Neural cell (in vitro differentiated cells): ENCODE measurements around the gene GPAT3. TPM values are rescaled to one million over a fixed set of nuclear protein-coding genes. Genes with fewer than 3 reads are reported as not detected.

Source experiments
- H2AFZ ChIP-seq: fragments of 200-600, 300-800 bp; sonication (generic), shearing (Covaris generic); 2 replicates; pipeline ENCODE4 v1.6.0; 2014; ENCODE audit warnings: low read depth, mild to moderate bottlenecking, antibody characterized with exemption, low read length, moderate library complexity
- H3F3A ChIP-seq: fragments of 200-600 bp; shearing (Covaris generic); 2 replicates; pipeline ENCODE4 v1.6.1; 2016; ENCODE audit warnings: mild to moderate bottlenecking, moderate library complexity, mixed read lengths, antibody characterized with exemption, low read length; ENCODE audit not compliant: insufficient read depth, poor library complexity, severe bottlenecking
- H3K27ac ChIP-seq: fragments of 200-600, 300-800 bp; sonication (generic), shearing (Covaris generic); 2 replicates; pipeline ENCODE4 v1.5.1; 2014; ENCODE audit warnings: mild to moderate bottlenecking, low read length, moderate library complexity
- H3K27me3 ChIP-seq: fragments of 300-800, 200-600 bp; sonication (generic), shearing (Covaris generic); 2 replicates; pipeline ENCODE4 v1.6.0; 2014; ENCODE audit warnings: mild to moderate bottlenecking, low read depth, low read length, moderate library complexity; ENCODE audit not compliant: insufficient read depth
- H3K36me3 ChIP-seq: fragments of 300-800, 200-600 bp; sonication (generic), shearing (Covaris generic); 2 replicates; pipeline ENCODE4 v1.5.1; 2014; ENCODE audit warnings: mild to moderate bottlenecking, antibody characterized with exemption, low read length, moderate library complexity; ENCODE audit not compliant: insufficient read depth
- H3K4me2 ChIP-seq: fragments of 300-800, 200-600 bp; sonication (generic), shearing (Covaris generic); 2 replicates; pipeline ENCODE4 v1.6.0; 2014; ENCODE audit warnings: mild to moderate bottlenecking, low read length
- H3K4me3 ChIP-seq: fragments of 300-800, 200-600 bp; sonication (generic), shearing (Covaris generic); 2 replicates; pipeline ENCODE4 v1.5.1; 2014; ENCODE audit warnings: mild to moderate bottlenecking, low read length, moderate library complexity
- H3K79me2 ChIP-seq: fragments of 200-600 bp; shearing (Covaris generic); replicated peaks from 2 replicates; pipeline ENCODE4 v1.6.0; 2014; ENCODE audit warnings: mild to moderate bottlenecking, low read length, moderate library complexity; ENCODE audit not compliant: insufficient read depth
- H3K9ac ChIP-seq: fragments of 300-800, 200-600 bp; sonication (generic), shearing (Covaris generic); 2 replicates; pipeline ENCODE4 v1.6.1; 2016; ENCODE audit warnings: mild to moderate bottlenecking, low read length, mixed read lengths
- H3K9me2 ChIP-seq: fragments of 200-600 bp; shearing (Covaris generic); 2 replicates; pipeline ENCODE4 v1.6.1; 2016; ENCODE audit warnings: mild to moderate bottlenecking, low read length, mixed read lengths; ENCODE audit not compliant: insufficient read depth
- H3K9me3 ChIP-seq: fragments of 200-600, 300-800 bp; sonication (generic), shearing (Covaris generic); 2 replicates; pipeline ENCODE4 v1.6.1; 2016; ENCODE audit warnings: mild to moderate bottlenecking, mixed run types, low read length, moderate library complexity, mixed read lengths
- H4K20me1 ChIP-seq: fragments of 200-600 bp; shearing (Covaris generic); 2 replicates; pipeline ENCODE4 v1.6.1; 2016; ENCODE audit warnings: mild to moderate bottlenecking, mixed run types; ENCODE audit not compliant: insufficient read depth
- EP300 ChIP-seq: fragments of 450-650 bp; conservative IDR thresholded peaks from 2 replicates; pipeline ENCODE4 v1.6.1; 2014; ENCODE audit warnings: antibody characterized with exemption, mild to moderate bottlenecking, moderate library complexity; ENCODE audit not compliant: poor library complexity, severe bottlenecking
- EZH2 ChIP-seq: fragments of 200-600, 300-800 bp; shearing (Covaris generic), sonication (generic); IDR thresholded peaks from 2 replicates; pipeline ENCODE4 v1.6.1; 2014; ENCODE audit warnings: antibody characterized with exemption, low read length, borderline replicate concordance, mild to moderate bottlenecking; ENCODE audit not compliant: insufficient read depth, poor library complexity, severe bottlenecking
- MXI1 ChIP-seq: fragments of 450-650 bp; conservative IDR thresholded peaks from 2 replicates; pipeline ENCODE4 v1.6.1; 2014; ENCODE audit warnings: antibody characterized with exemption, mild to moderate bottlenecking; ENCODE audit not compliant: poor library complexity, severe bottlenecking
- POLR2AphosphoS5 ChIP-seq: IDR thresholded peaks from 2 replicates; pipeline ENCODE4 v1.6.1; 2012
- RAD21 ChIP-seq: fragments of 450-650 bp; conservative IDR thresholded peaks from 2 replicates; pipeline ENCODE4 v1.6.1; 2014; ENCODE audit warnings: antibody characterized with exemption, mild to moderate bottlenecking, moderate library complexity
- SMC3 ChIP-seq: fragments of 450-650 bp; conservative IDR thresholded peaks from 2 replicates; pipeline ENCODE4 v1.6.1; 2014; ENCODE audit warnings: antibody characterized with exemption, mild to moderate bottlenecking, moderate library complexity; ENCODE audit not compliant: poor library complexity
- TAF1 ChIP-seq: IDR thresholded peaks from 2 replicates; pipeline ENCODE4 v1.6.1; 2012; ENCODE audit warnings: low read depth
- polyA plus RNA-seq: library from polyadenylated mRNA; depleted of rRNA; stranded (reverse); fragments of >200 nt; gene quantifications from 2 replicates; pipeline ENCODE4 v1.2.3, GENCODE V29; 2014
- TF ChIP-seq, protein P1 (sequence below): IDR thresholded peaks from 2 replicates; pipeline ENCODE4 v1.6.1; 2012; ENCODE audit warnings: borderline replicate concordance
- TF ChIP-seq, protein P2 (sequence below): fragments of 450-650 bp; IDR thresholded peaks from 2 replicates; pipeline ENCODE4 v1.5.1; 2014; ENCODE audit warnings: antibody characterized with exemption, mild to moderate bottlenecking, moderate library complexity; ENCODE audit not compliant: poor library complexity, severe bottlenecking

Gene GPAT3
- polyA plus RNA-seq, 1 donor from 2014 or later: not detected

DNA sequence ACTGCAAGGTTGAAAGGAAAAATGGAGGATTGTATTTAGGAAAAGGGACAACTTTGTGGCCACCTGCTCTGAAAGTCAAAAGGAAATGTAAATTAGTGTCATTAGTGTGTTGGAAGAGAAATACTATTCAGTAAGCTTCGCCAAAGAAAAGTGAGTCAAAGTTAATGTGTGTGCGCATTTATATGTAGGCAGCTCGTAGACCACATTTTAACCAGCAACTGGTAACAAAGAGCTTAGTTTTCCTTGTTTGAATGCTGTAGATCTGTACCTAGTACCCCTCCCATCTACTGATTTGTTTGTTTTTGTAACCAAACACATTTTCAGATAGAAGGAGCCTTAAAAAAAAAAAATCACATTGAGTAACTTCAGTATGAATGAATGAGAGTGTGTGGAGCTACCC, 69.3 kb downstream of the GPAT3 start:
- Histone ChIP-seq H3K9me3 (no peaks in the 10 kb centered on the region), H3K4me3 (no peak overlapping the region), H3K9ac (no peak overlapping the region), H3K36me3 (no peaks in the 10 kb centered on the region), H4K20me1 (no peaks in the 10 kb centered on the region), H3F3A (no peaks in the 10 kb centered on the region), H3K79me2 (no peaks in the 10 kb centered on the region), H2AFZ (no peak overlapping the region), H3K4me2 (no peak overlapping the region), H3K9me2 (no peaks in the 10 kb centered on the region), H3K27ac (no peak overlapping the region), H3K27me3 (no peaks in the 10 kb centered on the region)
- TF ChIP-seq RAD21: no peak
- TF ChIP-seq, protein P1, sequence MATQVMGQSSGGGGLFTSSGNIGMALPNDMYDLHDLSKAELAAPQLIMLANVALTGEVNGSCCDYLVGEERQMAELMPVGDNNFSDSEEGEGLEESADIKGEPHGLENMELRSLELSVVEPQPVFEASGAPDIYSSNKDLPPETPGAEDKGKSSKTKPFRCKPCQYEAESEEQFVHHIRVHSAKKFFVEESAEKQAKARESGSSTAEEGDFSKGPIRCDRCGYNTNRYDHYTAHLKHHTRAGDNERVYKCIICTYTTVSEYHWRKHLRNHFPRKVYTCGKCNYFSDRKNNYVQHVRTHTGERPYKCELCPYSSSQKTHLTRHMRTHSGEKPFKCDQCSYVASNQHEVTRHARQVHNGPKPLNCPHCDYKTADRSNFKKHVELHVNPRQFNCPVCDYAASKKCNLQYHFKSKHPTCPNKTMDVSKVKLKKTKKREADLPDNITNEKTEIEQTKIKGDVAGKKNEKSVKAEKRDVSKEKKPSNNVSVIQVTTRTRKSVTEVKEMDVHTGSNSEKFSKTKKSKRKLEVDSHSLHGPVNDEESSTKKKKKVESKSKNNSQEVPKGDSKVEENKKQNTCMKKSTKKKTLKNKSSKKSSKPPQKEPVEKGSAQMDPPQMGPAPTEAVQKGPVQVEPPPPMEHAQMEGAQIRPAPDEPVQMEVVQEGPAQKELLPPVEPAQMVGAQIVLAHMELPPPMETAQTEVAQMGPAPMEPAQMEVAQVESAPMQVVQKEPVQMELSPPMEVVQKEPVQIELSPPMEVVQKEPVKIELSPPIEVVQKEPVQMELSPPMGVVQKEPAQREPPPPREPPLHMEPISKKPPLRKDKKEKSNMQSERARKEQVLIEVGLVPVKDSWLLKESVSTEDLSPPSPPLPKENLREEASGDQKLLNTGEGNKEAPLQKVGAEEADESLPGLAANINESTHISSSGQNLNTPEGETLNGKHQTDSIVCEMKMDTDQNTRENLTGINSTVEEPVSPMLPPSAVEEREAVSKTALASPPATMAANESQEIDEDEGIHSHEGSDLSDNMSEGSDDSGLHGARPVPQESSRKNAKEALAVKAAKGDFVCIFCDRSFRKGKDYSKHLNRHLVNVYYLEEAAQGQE: no peak
- no peak for TF ChIP-seq POLR2AphosphoS5
- no peak for TF ChIP-seq MXI1
- TF ChIP-seq, protein P2, sequence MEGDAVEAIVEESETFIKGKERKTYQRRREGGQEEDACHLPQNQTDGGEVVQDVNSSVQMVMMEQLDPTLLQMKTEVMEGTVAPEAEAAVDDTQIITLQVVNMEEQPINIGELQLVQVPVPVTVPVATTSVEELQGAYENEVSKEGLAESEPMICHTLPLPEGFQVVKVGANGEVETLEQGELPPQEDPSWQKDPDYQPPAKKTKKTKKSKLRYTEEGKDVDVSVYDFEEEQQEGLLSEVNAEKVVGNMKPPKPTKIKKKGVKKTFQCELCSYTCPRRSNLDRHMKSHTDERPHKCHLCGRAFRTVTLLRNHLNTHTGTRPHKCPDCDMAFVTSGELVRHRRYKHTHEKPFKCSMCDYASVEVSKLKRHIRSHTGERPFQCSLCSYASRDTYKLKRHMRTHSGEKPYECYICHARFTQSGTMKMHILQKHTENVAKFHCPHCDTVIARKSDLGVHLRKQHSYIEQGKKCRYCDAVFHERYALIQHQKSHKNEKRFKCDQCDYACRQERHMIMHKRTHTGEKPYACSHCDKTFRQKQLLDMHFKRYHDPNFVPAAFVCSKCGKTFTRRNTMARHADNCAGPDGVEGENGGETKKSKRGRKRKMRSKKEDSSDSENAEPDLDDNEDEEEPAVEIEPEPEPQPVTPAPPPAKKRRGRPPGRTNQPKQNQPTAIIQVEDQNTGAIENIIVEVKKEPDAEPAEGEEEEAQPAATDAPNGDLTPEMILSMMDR: no peak
- no peak for TF ChIP-seq EZH2
- TF ChIP-seq SMC3: no peak
- TF ChIP-seq TAF1: no peak
- no peak for TF ChIP-seq EP300

- no peaks in the 10 kb centered on the region for H3K9me3 ChIP-seq
- no peak overlapping the region for H2AFZ ChIP-seq
- no peaks in the 10 kb centered on the region for H3F3A ChIP-seq
- no peak for TF ChIP-seq MXI1
- TF ChIP-seq, protein P2: no peak
- TF ChIP-seq, protein P1: no peak
- no peak for TF ChIP-seq EP300
- H3K36me3 ChIP-seq: no peaks in the 10 kb centered on the region
- no peak overlapping the region for H3K9ac ChIP-seq
- H4K20me1 ChIP-seq: no peaks in the 10 kb centered on the region
- H3K4me3 ChIP-seq: no peak overlapping the region
- no peaks in the 10 kb centered on the region for H3K27me3 ChIP-seq
- H3K79me2 ChIP-seq: no peaks in the 10 kb centered on the region
- H3K4me2 ChIP-seq: no peak overlapping the region
- H3K9me2 ChIP-seq: no peaks in the 10 kb centered on the region
- H3K27ac ChIP-seq: no peak overlapping the region
Observed at GRCh38 chr4:83605744-83606172, 69.8 kb downstream of the GPAT3 start.
